Kidney epithelial cell (primary cell): ENCODE measurements around the gene MXD1. TPM values are rescaled to one million over a fixed set of nuclear protein-coding genes. Genes with fewer than 3 reads are reported as not detected.

Source experiments
- DNase-seq: peaks from one replicate; pipeline ENCODE4 v3.0.0-alpha.2; 2010; ENCODE audit warnings: low read depth
- H3K27me3 ChIP-seq: 2 replicates; pipeline ENCODE4 v1.6.0; 2011; ENCODE audit warnings: low read length; ENCODE audit not compliant: control insufficient read depth, insufficient read depth
- H3K36me3 ChIP-seq: 2 replicates; pipeline ENCODE4 v1.5.1; 2011; ENCODE audit warnings: low read length; ENCODE audit not compliant: control insufficient read depth, insufficient read depth
- H3K4me3 ChIP-seq: 2 replicates; pipeline ENCODE4 v1.5.1; 2011; ENCODE audit warnings: low read depth, mild to moderate bottlenecking, control low read depth, low read length
- CTCF ChIP-seq: IDR thresholded peaks from 2 replicates; pipeline ENCODE4 v1.5.1; 2011; ENCODE audit warnings: mild to moderate bottlenecking, moderate library complexity, low read length, control low read depth, inconsistent platforms; ENCODE audit not compliant: insufficient read depth, poor library complexity, severe bottlenecking
- total RNA-seq: library from RNA; depleted of rRNA; stranded (reverse); fragments of >200 nt; gene quantifications from 2 replicates; pipeline ENCODE4 v1.2.3, GENCODE V29; 2015

Gene MXD1
- total RNA-seq, 1 donor from 2014 or later = 14.4 TPM

- H3K27me3 ChIP-seq = no peaks in the 10 kb centered on the region
- H3K36me3 ChIP-seq = no peaks in the 10 kb centered on the region
- no peak overlapping the region for H3K4me3 ChIP-seq
- no peak for DNase-seq
- no peak for TF ChIP-seq CTCF
These were observed 53.7 kb downstream of the MXD1 start for GRCh38 chr2:69968609-69969008.

GRCh38 chr2:69969126-69969983, 54.4 kb downstream of the MXD1 start:
- TF ChIP-seq CTCF = no peak

GRCh38 chr2:69969991-69970390, 55.1 kb downstream of the MXD1 start:
- DNase-seq = no peak
- Histone ChIP-seq H3K4me3 (no peak overlapping the region), H3K27me3 (no peaks in the 10 kb centered on the region), H3K36me3 (no peaks in the 10 kb centered on the region)
- no peak for TF ChIP-seq CTCF

More at GRCh38 chr2:69969126-69969983, 54.4 kb downstream of the MXD1 start:
- no peaks in the 10 kb centered on the region for H3K27me3 ChIP-seq
- no peak for DNase-seq
- H3K4me3 ChIP-seq = no peak overlapping the region
- no peaks in the 10 kb centered on the region for H3K36me3 ChIP-seq

- Histone ChIP-seq H3K27me3 (no peaks in the 10 kb centered on the region), H3K4me3 (no peak overlapping the region), H3K36me3 (no peaks in the 10 kb centered on the region)
- no peak for DNase-seq
- TF ChIP-seq CTCF = no peak
These were observed 57.9 kb downstream of the MXD1 start for GRCh38 chr2:69972822-69973221.

- TF ChIP-seq CTCF = no peak
- no peak overlapping the region for H3K4me3 ChIP-seq
- H3K36me3 ChIP-seq = no peaks in the 10 kb centered on the region
- no peaks in the 10 kb centered on the region for H3K27me3 ChIP-seq
- DNase-seq = no peak
These were observed 58.4 kb downstream of the MXD1 start for GRCh38 chr2:69973335-69973735.

- DNase-seq = no peak
- Histone ChIP-seq H3K27me3 (no peaks in the 10 kb centered on the region), H3K4me3 (no peak overlapping the region), H3K36me3 (no peaks in the 10 kb centered on the region)
- no peak for TF ChIP-seq CTCF
These were observed 60.4 kb downstream of the MXD1 start for GRCh38 chr2:69975136-69975852.
